Posterior cingulate gyrus (tissue), 11 donors: ENCODE data around the gene ABI3.

Source experiments
- DNase-seq, 10 donors: peaks; one replicate each; pipeline versions ENCODE4 v3.0.0 to v3.0.0-alpha.2; 2020 to 2021; ENCODE audit warnings: mixed read lengths in 3 of 10
- intact Hi-C: fragments of 100-400 bp; cut with DNase I; formaldehyde crosslinking; loops from one replicate; pipeline ENCODE4 v1.15.1; 2023

ABI3 gene

GRCh38 chr17:49195751-49196150 is 14.8 kb upstream of the ABI3 start:
- DNase-seq, result no peak
- intact Hi-C loops, result no loop called here

GRCh38 chr17:49196520-49196919 is 14.0 kb upstream of the ABI3 start:
- intact Hi-C loops, result no loop called here
- no peak for DNase-seq

- no peak for DNase-seq
- intact Hi-C loops, result no loop called here
Measured at GRCh38 chr17:49197346-49197998, 13.0 kb upstream of the ABI3 start.

GRCh38 chr17:49198211-49198610 is 12.3 kb upstream of the ABI3 start:
- no peak for DNase-seq
- intact Hi-C loops, result no loop called here

- intact Hi-C loops, result no loop called here
- peak in 1 of 10 donors; percentile 32 for DNase-seq
Measured at GRCh38 chr17:49200423-49201083, 10.0 kb upstream of the ABI3 start.

GRCh38 chr17:49201481-49201927 is 9.0 kb upstream of the ABI3 start:
- intact Hi-C loops, result no loop called here
- DNase-seq, result peak in 1 of 10 donors; percentile 25

- intact Hi-C loops, result no loop called here
- peak in 1 of 10 donors; percentile 17 for DNase-seq
Measured at GRCh38 chr17:49203796-49204195, 6.7 kb upstream of the ABI3 start.

- intact Hi-C loops, result no loop called here
- peak in 1 of 10 donors; percentile 4 for DNase-seq
Measured at GRCh38 chr17:49204516-49204915, 6.0 kb upstream of the ABI3 start.

- peak in 1 of 10 donors; percentile 47 for DNase-seq
- intact Hi-C loops, result no loop called here
Measured at GRCh38 chr17:49209061-49209571, 1.4 kb upstream of the ABI3 start.

- DNase-seq, result peak in 1 of 10 donors; percentile 38
- intact Hi-C loops, result no loop called here
Measured at GRCh38 chr17:49213399-49213798, 2.9 kb downstream of the ABI3 start.

- no peak for DNase-seq
- intact Hi-C loops, result no loop called here
Measured at GRCh38 chr17:49213847-49214246, 3.3 kb downstream of the ABI3 start.

- intact Hi-C loops, result no loop called here
- DNase-seq, result peak in 1 of 10 donors; percentile 44
Measured at GRCh38 chr17:49214676-49215360, 4.3 kb downstream of the ABI3 start.

GRCh38 chr17:49216482-49216881 is 6.0 kb downstream of the ABI3 start:
- peak in 1 of 10 donors; percentile 77 for DNase-seq
- intact Hi-C loops, result no loop called here

GRCh38 chr17:49216953-49217650 is 6.6 kb downstream of the ABI3 start:
- intact Hi-C loops, result no loop called here
- DNase-seq, result peak in 1 of 10 donors; percentile 36

GRCh38 chr17:49217651-49218413 is 7.3 kb downstream of the ABI3 start:
- intact Hi-C loops, result no loop called here
- peak in 1 of 10 donors; percentile 42 for DNase-seq

- peak in 1 of 10 donors; percentile 16 for DNase-seq
- intact Hi-C loops, result no loop called here
Measured at GRCh38 chr17:49218941-49219913, 8.7 kb downstream of the ABI3 start.

GRCh38 chr17:49219987-49220386 is 9.5 kb downstream of the ABI3 start:
- no peak for DNase-seq
- intact Hi-C loops, result loop anchor here (10.0 kb wide), 1 partner anchor 75 kb away; no protein-coding TSS in a partner anchor

- DNase-seq, result no peak
Measured at GRCh38 chr17:49223168-49223516, 12.6 kb downstream of the ABI3 start.

More at GRCh38 chr17:49223168-49223516, 12.6 kb downstream of the ABI3 start:
- intact Hi-C loops, result loop anchor here (10.0 kb wide), 1 partner anchor 72 kb away; no protein-coding TSS in a partner anchor
